K562 (cell line): ENCODE results near the gene DUS4L. TPM values are rescaled to one million over a fixed set of nuclear protein-coding genes. Genes with fewer than 3 reads are reported as not detected.
A peak's percentile ranks its signal among the peaks of the same experiment; 100 is the strongest.

Experiments used
- ATAC-seq: fragments of 200-7000 bp; cut with Tn5 transposase; 3 replicates; pipeline ENCODE4 v1.9.1; 2020; ENCODE audit warnings: moderate library complexity
- BruUV-seq: library from RNA; stranded (reverse); fragments of 400-500 nt; replicated peaks from 2 replicates; lab custom pipeline; 2021; lab: Mats Ljungman, UMichigan
- CTCF ChIA-PET: fragments of 300-600 bp; formaldehyde crosslinking; extraction: SDS; loops from one replicate; lab custom pipeline; 2021; ENCODE audit warnings: low intra/inter-chr PET ratio; lab: Yijun Ruan, JAX
- POLR2A ChIA-PET: fragments of 300-600, 350-650 bp; sonication (Branson Sonifier 250); formaldehyde crosslinking; extraction: SDS; loops from one replicate; lab custom pipeline; 2021; ENCODE audit warnings: antibody characterized with exemption, inconsistent platforms; lab: Yijun Ruan, JAX
- DNase-seq, 4 experiments: peaks; one replicate each; pipeline versions ENCODE4 v3.0.0 to v3.0.0-alpha.2; 2011 to 2018; ENCODE audit warnings: low spot score in 3 of 4, mixed read lengths in 3 of 4; ENCODE audit errors: extremely low read depth in 1 of 4
- FAIRE-seq: peaks from 2 replicates; lab custom pipeline; 2011; peaks lifted over from hg19 to GRCh38; lab: Jason Lieb, UNC
- H2AFZ ChIP-seq: 2 replicates; pipeline ENCODE4 v1.6.0; 2011; ENCODE audit warnings: low read depth, low read length, control low read depth, inconsistent platforms
- H3K27ac ChIP-seq: fragments of 200-600 bp; 3 replicates; pipeline ENCODE4 v1.8.0; 2011; ENCODE audit warnings: low read depth, mild to moderate bottlenecking, control low read depth, inconsistent platforms, low read length, moderate library complexity, mixed read lengths; ENCODE audit errors: extremely low read depth
- H3K27me3 ChIP-seq, 2 experiments: fragments of 300-600 bp in 1 of 2; 2 replicates in 1 of 2; 3 replicates in 1 of 2; pipeline versions ENCODE4 v1.6.0 to v1.8.0; 2011; ENCODE audit warnings: inconsistent platforms in 2 of 2, low read length in 2 of 2, mild to moderate bottlenecking in 1 of 2, mixed read lengths in 1 of 2, moderate library complexity in 1 of 2; ENCODE audit not compliant: control insufficient read depth in 2 of 2, insufficient read depth in 2 of 2
- H3K36me3 ChIP-seq: fragments of 300-600 bp; 3 replicates; pipeline ENCODE4 v1.8.0; 2011; ENCODE audit warnings: mild to moderate bottlenecking, low read length, inconsistent platforms; ENCODE audit not compliant: control insufficient read depth, insufficient read depth
- H3K4me1 ChIP-seq, 2 experiments: fragments of 200-600 bp in 1 of 2; replicated peaks in 1 of 2; 2 replicates in 1 of 2; 3 replicates in 1 of 2; pipeline versions ENCODE4 v1.5.1 to v1.8.0; 2011; ENCODE audit warnings: inconsistent platforms in 2 of 2, low read length in 2 of 2, mild to moderate bottlenecking in 1 of 2, mixed read lengths in 1 of 2, moderate library complexity in 1 of 2; ENCODE audit not compliant: control insufficient read depth in 2 of 2, insufficient read depth in 2 of 2
- H3K4me2 ChIP-seq: 2 replicates; pipeline ENCODE4 v1.6.1; 2011; ENCODE audit warnings: low read length, control low read depth, inconsistent platforms, mixed read lengths; ENCODE audit not compliant: insufficient read depth
- H3K4me3 ChIP-seq: fragments of 200-600 bp; sonication (generic), shearing (Covaris generic); 2 replicates; pipeline ENCODE4 v1.5.1; 2016; ENCODE audit warnings: control low read depth, inconsistent platforms
- H3K79me2 ChIP-seq: fragments of 200-600 bp; 3 replicates; pipeline ENCODE4 v1.8.0; 2011; ENCODE audit warnings: low read length, inconsistent platforms; ENCODE audit not compliant: control insufficient read depth, insufficient read depth
- H3K9ac ChIP-seq, 2 experiments: 2 replicates each; pipeline versions ENCODE4 v1.6.0 to v1.6.1; 2011; ENCODE audit warnings: low read depth in 2 of 2, low read length in 2 of 2, control low read depth in 1 of 2, inconsistent platforms in 1 of 2, mild to moderate bottlenecking in 1 of 2, mixed read lengths in 1 of 2; ENCODE audit not compliant: insufficient read depth in 1 of 2
- H3K9me1 ChIP-seq: one replicate; pipeline ENCODE4 v1.6.0; 2011; ENCODE audit warnings: inconsistent platforms, mild to moderate bottlenecking, low read length, moderate library complexity; ENCODE audit not compliant: control insufficient read depth, insufficient read depth
- H3K9me3 ChIP-seq: replicated peaks from 2 replicates; pipeline ENCODE4 v1.5.1; 2011; ENCODE audit warnings: low read depth, low read length, inconsistent platforms; ENCODE audit not compliant: control insufficient read depth, insufficient read depth
- H4K20me1 ChIP-seq: replicated peaks from 2 replicates; pipeline ENCODE4 v1.6.1; 2011; ENCODE audit warnings: low read length, inconsistent platforms, mixed read lengths; ENCODE audit not compliant: control insufficient read depth, insufficient read depth
- CREBBP ChIP-seq: IDR thresholded peaks from one replicate; pipeline ENCODE4 v1.6.1; 2012; ENCODE audit warnings: low read depth, mild to moderate bottlenecking, control low read depth, inconsistent platforms, low read length
- KDM1A ChIP-seq, 2 experiments: fragments of 450-650 bp; IDR thresholded peaks; 2 replicates each; pipeline ENCODE4 v1.6.1; 2016; ENCODE audit warnings: mild to moderate bottlenecking in 2 of 2
- NCOA2 ChIP-seq, 2 experiments: fragments of 450-650 bp; IDR thresholded peaks; 2 replicates each; pipeline ENCODE4 v1.6.1; 2018; ENCODE audit warnings: mild to moderate bottlenecking in 2 of 2, moderate library complexity in 1 of 2; ENCODE audit not compliant: partially characterized antibody in 2 of 2
- NKRF ChIP-seq: fragments of 450-650 bp; IDR thresholded peaks from 2 replicates; pipeline ENCODE4 v1.6.1; 2016; ENCODE audit warnings: borderline replicate concordance
- TAF7 ChIP-seq: fragments of 450-650 bp; IDR thresholded peaks from 2 replicates; pipeline ENCODE4 v1.6.1; 2016; ENCODE audit warnings: missing genetic modification characterization, missing compliant biosample characterization
- TFE3 ChIP-seq: fragments of 450-650 bp; formaldehyde crosslinking; IDR thresholded peaks from 2 replicates; pipeline ENCODE4 v1.4.0; 2020; ENCODE audit warnings: mild to moderate bottlenecking, mixed read lengths
- ZFPM2 ChIP-seq: fragments of 250-450 bp; sonication (Bioruptor Pico); IDR thresholded peaks from 2 replicates; pipeline ENCODE4 v1.5.1; 2022; ENCODE audit warnings: mild to moderate bottlenecking
- ZNF316 ChIP-seq: fragments of 450-650 bp; IDR thresholded peaks from 2 replicates; pipeline ENCODE4 v1.6.1; 2016
- ZSCAN29 ChIP-seq: fragments of 450-650 bp; IDR thresholded peaks from 2 replicates; pipeline ENCODE4 v1.6.1; 2017
- WGBS: fragments of 100-300 bp; shearing (Covaris generic); methylation state at CpG from one replicate; pipeline ENCODE4 v1.1.6; 2016; ENCODE audit warnings: low coverage, mixed read lengths; ENCODE audit not compliant: insufficient coverage; ENCODE audit errors: missing lambda C conversion rate; 5-methylcytosine and 5-hydroxymethylcytosine counted together
- in situ Hi-C: fragments of 300-500 bp; cut with MboI; formaldehyde crosslinking; loops from 4 replicates; pipeline ENCODE4 v1.15.0; 2018; ENCODE audit warnings: inconsistent platforms, mixed read lengths
- intact Hi-C: fragments of 100-400 bp; cut with micrococcal nuclease; formaldehyde crosslinking; loops from 2 replicates; pipeline ENCODE4 v1.14.2; 2022
- polyA plus RNA-seq, 8 experiments: library from polyadenylated mRNA; depleted of rRNA in 4 of 8; stranded (reverse) in 5 of 8; unstranded in 3 of 8; fragments of >200 nt; fragmentation: Nextera tagmentation in 2 of 8; fragmentation: Illumina TruSeq in 1 of 8; extraction: Ambion mirVana in 2 of 8; extraction: Trizol in 1 of 8; gene quantifications; 2 replicates each; pipeline versions ENCODE4 v1.2.1 to v1.2.3, GENCODE V29; 2011 to 2014; ENCODE audit warnings: inconsistent platforms in 1 of 8, missing spikeins in 1 of 8
- total RNA-seq, 7 experiments: library from RNA; depleted of rRNA in 6 of 7; stranded (reverse); fragments of >200 nt in 6 of 7; fragmentation: Illumina TruSeq in 2 of 7; extraction: Trizol in 2 of 7; gene quantifications; 2 replicates each; pipeline versions ENCODE4 v1.2.1 to v1.2.3, GENCODE V29; 2011 to 2021; ENCODE audit warnings: low replicate concordance in 1 of 7
- TF ChIP-seq, protein P1 (sequence below), 2 experiments: fragments of 450-650 bp; IDR thresholded peaks; 2 replicates each; pipeline ENCODE4 v1.6.1; 2016

DUS4L gene
- total and polyA plus RNA-seq, 9 of the 15 experiments (the other 6 are each of a cell fraction or from before 2014, with no cell fraction given) = 12.2 to 33.6 (median 28.6) TPM

DNA sequence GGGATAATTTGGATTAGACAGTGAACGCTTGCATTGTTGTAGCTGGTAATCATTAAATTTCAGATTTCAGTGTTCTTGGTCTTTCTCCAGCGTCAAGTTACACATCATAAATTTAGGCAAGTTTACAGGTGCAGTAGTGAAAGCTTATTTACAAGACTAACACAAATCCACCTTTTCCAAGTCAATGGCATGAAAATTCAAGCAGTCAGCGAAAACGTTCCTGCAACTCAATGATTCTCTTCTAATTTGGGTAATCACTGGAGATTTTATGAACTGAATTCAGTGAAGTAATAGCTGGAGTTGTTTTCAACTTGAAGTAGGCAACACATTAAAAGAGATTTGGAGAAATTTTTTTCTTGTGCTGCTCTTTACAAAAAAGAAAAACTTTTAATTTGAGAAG lies 34.2 kb downstream of the DUS4L start:
- intact Hi-C loops = no loop called here
- FAIRE-seq = no peak

GRCh38 chr7:107599262-107599661 lies 35.5 kb downstream of the DUS4L start:
- CTCF ChIA-PET = no interaction called here
- BruUV-seq = no TSS peak
- intact Hi-C loops = no loop called here
- Histone ChIP-seq H3K36me3 (peaks cover 73% of the 10 kb centered on the region), H3K4me2 (no peak overlapping the region), H3K4me1 (no peaks in the 10 kb centered on the region), H3K27ac (no peak overlapping the region), H3K9me1 (peaks cover 2% of the 10 kb centered on the region), H3K4me3 (no peak overlapping the region), H3K27me3 (no peaks in the 10 kb centered on the region), H4K20me1 (no peaks in the 10 kb centered on the region), H3K9ac (no peak overlapping the region), H3K9me3 (no peaks in the 10 kb centered on the region), H2AFZ (no peak overlapping the region), H3K79me2 (no peaks in the 10 kb centered on the region)
- WGBS = 94% methylated on average over 1 of the region's 1 CpG
- in situ Hi-C loops = no loop called here
- no peak for FAIRE-seq
- ATAC-seq = peak; percentile 53; the same call in 2 of the 3 replicates
- DNase-seq = no peak
- POLR2A ChIA-PET = interaction anchor here (0.8 to 1.3 kb wide), 2 partner anchors 15 to 36 kb away, joined by 3 to 4 read pairs; partner anchors contain the start of genes COG5 and DUS4L
- TF ChIP-seq TFE3 (CRISPR knock-in tag) = no peak
- TF ChIP-seq, protein P1, sequence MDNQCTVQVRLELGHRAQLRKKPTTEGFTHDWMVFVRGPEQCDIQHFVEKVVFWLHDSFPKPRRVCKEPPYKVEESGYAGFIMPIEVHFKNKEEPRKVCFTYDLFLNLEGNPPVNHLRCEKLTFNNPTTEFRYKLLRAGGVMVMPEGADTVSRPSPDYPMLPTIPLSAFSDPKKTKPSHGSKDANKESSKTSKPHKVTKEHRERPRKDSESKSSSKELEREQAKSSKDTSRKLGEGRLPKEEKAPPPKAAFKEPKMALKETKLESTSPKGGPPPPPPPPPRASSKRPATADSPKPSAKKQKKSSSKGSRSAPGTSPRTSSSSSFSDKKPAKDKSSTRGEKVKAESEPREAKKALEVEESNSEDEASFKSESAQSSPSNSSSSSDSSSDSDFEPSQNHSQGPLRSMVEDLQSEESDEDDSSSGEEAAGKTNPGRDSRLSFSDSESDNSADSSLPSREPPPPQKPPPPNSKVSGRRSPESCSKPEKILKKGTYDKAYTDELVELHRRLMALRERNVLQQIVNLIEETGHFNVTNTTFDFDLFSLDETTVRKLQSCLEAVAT (IDR thresholded peaks at IDR 0.05) = no peak
- TF ChIP-seq CREBBP = no peak
- TF ChIP-seq ZSCAN29 = no peak
- no peak for TF ChIP-seq TAF7
- TF ChIP-seq NCOA2 (IDR thresholded peaks at IDR 0.05; ENCODE audit: partially characterized antibody in 2 of 2) = no peak
- no peak for TF ChIP-seq KDM1A (IDR thresholded peaks at IDR 0.05)
- TF ChIP-seq NKRF = no peak
- TF ChIP-seq, all 486 proteins: peak for 0

More for the DNA sequence above, 34.2 kb downstream of the DUS4L start:
- Histone ChIP-seq H2AFZ (no peak overlapping the region), H4K20me1 (no peaks in the 10 kb centered on the region), H3K36me3 (peaks cover 77% of the 10 kb centered on the region), H3K79me2 (no peaks in the 10 kb centered on the region), H3K9me3 (no peaks in the 10 kb centered on the region)
- BruUV-seq = no TSS peak
- TF ChIP-seq ZFPM2 (CRISPR knock-in tag) = no peak
- TF ChIP-seq ZNF316 = peak; percentile 65
- TF ChIP-seq, all 486 proteins: peak for 1
- in situ Hi-C loops = no loop called here
- Histone ChIP-seq H3K4me2 (no peak overlapping the region), H3K9ac (no peak overlapping the region), H3K4me1 (no peaks in the 10 kb centered on the region), H3K27me3 (no peaks in the 10 kb centered on the region), H3K9me1 (peaks cover 2% of the 10 kb centered on the region), H3K4me3 (no peak overlapping the region), H3K27ac (no peak overlapping the region)
- CTCF ChIA-PET = no interaction called here
- ATAC-seq (no peak), DNase-seq (no peak)
- 85% methylated on average over 4 of the region's 4 CpGs for WGBS
- POLR2A ChIA-PET = interaction anchor here (1.6 to 2.0 kb wide), 2 partner anchors 8 to 14 kb away, joined by 5 to 6 read pairs; no protein-coding TSS in a partner anchor
